ENCODE measurements around the gene FIZ1.

FIZ1 gene

GRCh38 chr19:55606817-55607216 is 7.5 kb upstream of the FIZ1 start:
- in situ Hi-C loops (cut with MboI; ENCODE audit: low pct_unique_long_range_greater_than_20kb, low sequenced_read_pairs, unreplicated experiment) = loop anchor here (25.0 kb wide), 1 partner anchor 1145 kb away; the partner anchor contains the start of genes CDC42EP5 and LENG9
- DNase-seq (ENCODE audit: low spot score) = no peak
- TF ChIP-seq, protein P1, sequence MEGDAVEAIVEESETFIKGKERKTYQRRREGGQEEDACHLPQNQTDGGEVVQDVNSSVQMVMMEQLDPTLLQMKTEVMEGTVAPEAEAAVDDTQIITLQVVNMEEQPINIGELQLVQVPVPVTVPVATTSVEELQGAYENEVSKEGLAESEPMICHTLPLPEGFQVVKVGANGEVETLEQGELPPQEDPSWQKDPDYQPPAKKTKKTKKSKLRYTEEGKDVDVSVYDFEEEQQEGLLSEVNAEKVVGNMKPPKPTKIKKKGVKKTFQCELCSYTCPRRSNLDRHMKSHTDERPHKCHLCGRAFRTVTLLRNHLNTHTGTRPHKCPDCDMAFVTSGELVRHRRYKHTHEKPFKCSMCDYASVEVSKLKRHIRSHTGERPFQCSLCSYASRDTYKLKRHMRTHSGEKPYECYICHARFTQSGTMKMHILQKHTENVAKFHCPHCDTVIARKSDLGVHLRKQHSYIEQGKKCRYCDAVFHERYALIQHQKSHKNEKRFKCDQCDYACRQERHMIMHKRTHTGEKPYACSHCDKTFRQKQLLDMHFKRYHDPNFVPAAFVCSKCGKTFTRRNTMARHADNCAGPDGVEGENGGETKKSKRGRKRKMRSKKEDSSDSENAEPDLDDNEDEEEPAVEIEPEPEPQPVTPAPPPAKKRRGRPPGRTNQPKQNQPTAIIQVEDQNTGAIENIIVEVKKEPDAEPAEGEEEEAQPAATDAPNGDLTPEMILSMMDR (IDR thresholded peaks at IDR 0.05; ENCODE audit: extremely low read depth, insufficient read depth, missing control alignments) = no peak

GRCh38 chr19:55606471-55606787 is 7.1 kb upstream of the FIZ1 start:
- DNase-seq (ENCODE audit: low spot score) = no peak
- TF ChIP-seq, protein P1 (IDR thresholded peaks at IDR 0.05; ENCODE audit: extremely low read depth, insufficient read depth, missing control alignments) = peak; percentile 3
- in situ Hi-C loops (cut with MboI; ENCODE audit: low pct_unique_long_range_greater_than_20kb, low sequenced_read_pairs, unreplicated experiment) = loop anchor here (25.0 kb wide), 1 partner anchor 1144 kb away; the partner anchor contains the start of genes CDC42EP5 and LENG9

- TF ChIP-seq, protein P1 (IDR thresholded peaks at IDR 0.05; ENCODE audit: extremely low read depth, insufficient read depth, missing control alignments) = peak; percentile 84
- in situ Hi-C loops (cut with MboI; ENCODE audit: low pct_unique_long_range_greater_than_20kb, low sequenced_read_pairs, unreplicated experiment) = loop anchor here (25.0 kb wide), 1 partner anchor 1144 kb away; the partner anchor contains the start of genes CDC42EP5 and LENG9
- peak; percentile 83 for DNase-seq (ENCODE audit: low spot score)
These were observed 6.5 kb upstream of the FIZ1 start, which contains the start of gene ZNF865 for GRCh38 chr19:55605637-55606470. Gene ZNF865 (plus strand): TSS chr19:55605647. CDS start chr19:55613619, 7,972 bp downstream.

DNA sequence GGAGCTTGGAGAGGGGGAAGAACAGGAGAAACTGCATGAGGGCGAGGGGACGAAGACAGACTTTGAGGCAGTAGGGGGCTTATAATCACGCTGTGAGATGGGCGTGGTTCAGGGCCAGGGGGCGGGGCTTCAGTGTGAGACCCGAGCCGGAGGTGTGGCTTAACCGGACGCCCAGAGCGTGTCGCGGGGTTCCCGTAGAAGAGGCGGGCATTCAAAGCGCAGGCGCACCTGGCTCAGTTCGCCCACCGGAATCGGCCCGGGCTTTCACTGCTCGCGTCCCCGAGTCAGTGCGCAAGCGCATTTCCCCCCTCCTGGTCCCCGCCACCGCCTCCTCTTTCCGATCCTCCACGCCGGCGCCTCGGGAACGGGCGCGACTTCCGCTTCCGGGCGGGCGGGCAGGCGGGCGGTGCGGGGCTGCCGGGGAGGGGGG is 5.9 kb upstream of the FIZ1 start:
- peak; percentile 98 for DNase-seq (ENCODE audit: low spot score)
- in situ Hi-C loops (cut with MboI; ENCODE audit: low pct_unique_long_range_greater_than_20kb, low sequenced_read_pairs, unreplicated experiment) = loop anchor here (25.0 kb wide), 1 partner anchor 1143 kb away; the partner anchor contains the start of genes CDC42EP5 and LENG9
- TF ChIP-seq, protein P1 (IDR thresholded peaks at IDR 0.05; ENCODE audit: extremely low read depth, insufficient read depth, missing control alignments) = no peak

DNA sequence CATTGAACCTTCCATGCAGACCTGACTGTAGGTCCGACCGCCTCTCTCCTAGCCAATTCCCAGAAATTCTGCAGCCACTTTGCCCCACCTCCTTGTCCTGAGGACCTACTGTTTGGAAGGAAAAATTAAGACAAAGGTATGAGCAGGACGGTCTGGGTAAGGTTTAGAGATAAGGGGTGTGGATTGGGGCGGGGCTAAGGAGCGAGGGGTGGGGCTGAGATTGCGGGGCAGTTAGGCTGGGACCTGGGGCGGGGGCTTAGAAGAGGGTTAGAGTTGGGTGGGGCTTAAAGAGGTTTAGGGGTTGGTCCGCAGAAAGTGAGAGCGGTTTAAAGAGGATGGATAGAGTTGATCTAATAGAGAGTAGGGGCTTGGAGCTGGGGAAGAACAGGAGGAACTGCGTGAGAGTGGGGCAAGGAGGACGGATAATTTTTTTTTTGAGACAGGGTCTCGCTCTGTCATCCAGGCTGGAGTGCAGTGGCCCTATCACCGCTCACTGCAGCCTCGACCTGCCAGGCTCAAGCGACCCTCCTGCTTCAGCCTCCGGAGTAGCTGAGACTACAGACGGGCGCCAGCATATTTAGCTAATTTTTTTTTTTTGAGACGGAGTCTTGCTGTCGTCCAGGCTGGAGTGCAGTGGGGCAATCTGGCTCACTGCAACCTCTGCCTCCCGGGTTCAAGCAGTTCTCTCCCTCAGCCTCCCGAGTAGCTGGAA is 4.4 kb upstream of the FIZ1 start:
- in situ Hi-C loops (cut with MboI; ENCODE audit: low pct_unique_long_range_greater_than_20kb, low sequenced_read_pairs, unreplicated experiment) = loop anchor here (25.0 kb wide), 1 partner anchor 1141 kb away; the partner anchor contains the start of genes CDC42EP5 and LENG9
- TF ChIP-seq, protein P1 (IDR thresholded peaks at IDR 0.05; ENCODE audit: extremely low read depth, insufficient read depth, missing control alignments) = no peak
- no peak for DNase-seq (ENCODE audit: low spot score)

GRCh38 chr19:55603115-55603514 is 3.8 kb upstream of the FIZ1 start:
- DNase-seq (ENCODE audit: low spot score) = no peak
- in situ Hi-C loops (cut with MboI; ENCODE audit: low pct_unique_long_range_greater_than_20kb, low sequenced_read_pairs, unreplicated experiment) = loop anchor here (25.0 kb wide), 1 partner anchor 1141 kb away; the partner anchor contains the start of genes CDC42EP5 and LENG9
- TF ChIP-seq, protein P1 (IDR thresholded peaks at IDR 0.05; ENCODE audit: extremely low read depth, insufficient read depth, missing control alignments) = no peak
